Epithelial cell of proximal tubule (primary cell): ENCODE data around the gene THRB. TPM values are rescaled to one million over a fixed set of nuclear protein-coding genes. Genes with fewer than 3 reads are reported as not detected.

Experiments used
- DNase-seq: peaks from one replicate; pipeline ENCODE4 v3.0.0-alpha.2; 2011; ENCODE audit warnings: low read depth
- H3K4me3 ChIP-seq: 2 replicates; pipeline ENCODE4 v1.5.1; 2011; ENCODE audit warnings: low read depth, mild to moderate bottlenecking, low read length
- CTCF ChIP-seq: conservative IDR thresholded peaks from 2 replicates; pipeline ENCODE4 v1.5.1; 2012; ENCODE audit warnings: low read depth, mild to moderate bottlenecking, low read length
- total RNA-seq: library from RNA; depleted of rRNA; stranded (reverse); fragments of >200 nt; gene quantifications from 2 replicates; pipeline ENCODE4 v1.2.3, GENCODE V29; 2015

Gene THRB
- total RNA-seq, 1 donor from 2014 or later: 2.1 TPM

GRCh38 chr3:24311881-24312280, 182.8 kb downstream of the THRB start:
- DNase-seq: no peak
- H3K4me3 ChIP-seq: no peak overlapping the region
- no peak for TF ChIP-seq CTCF

DNA sequence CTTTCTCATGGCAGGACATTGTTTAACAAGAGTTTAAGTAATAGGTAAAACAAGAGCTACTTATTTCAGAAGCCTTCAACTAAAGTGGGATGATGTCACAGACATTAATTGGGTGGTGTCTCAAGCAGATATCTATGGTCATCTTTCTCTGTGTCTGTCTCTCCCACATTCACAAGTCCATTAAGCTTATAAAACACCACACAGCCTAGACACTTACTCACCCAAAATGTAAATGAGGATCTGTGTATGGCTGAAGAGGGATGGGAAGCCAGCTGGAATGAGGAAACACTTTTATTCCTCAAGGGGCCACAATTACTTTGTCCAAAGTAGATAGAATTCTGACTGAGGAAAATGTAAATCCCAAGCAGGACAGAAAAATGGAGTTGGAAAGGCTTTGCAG, 183.8 kb downstream of the THRB start:
- TF ChIP-seq CTCF: no peak
- no peak overlapping the region for H3K4me3 ChIP-seq
- DNase-seq: no peak

DNA sequence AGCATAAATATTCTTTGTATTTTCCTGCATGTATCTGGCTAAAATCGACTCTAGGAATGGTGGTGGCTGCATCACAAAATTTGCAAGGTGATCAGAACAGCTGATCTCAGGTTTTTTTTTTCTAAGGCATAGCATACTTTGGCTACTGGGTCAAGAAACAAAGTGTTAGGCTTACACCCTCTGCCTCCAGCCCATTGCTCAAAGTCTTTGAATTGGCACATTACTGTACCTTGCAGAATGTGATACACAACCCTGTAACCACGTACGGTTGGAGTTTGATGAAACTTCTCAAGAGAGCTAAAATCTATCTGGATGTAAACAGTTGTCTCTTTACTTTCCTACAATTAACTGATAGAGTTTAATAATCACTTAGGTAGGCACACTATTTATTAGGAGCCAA, 188.1 kb downstream of the THRB start:
- H3K4me3 ChIP-seq: no peak overlapping the region
- no peak for TF ChIP-seq CTCF
- no peak for DNase-seq

- no peak overlapping the region for H3K4me3 ChIP-seq
- no peak for DNase-seq
- no peak for TF ChIP-seq CTCF
Observed at GRCh38 chr3:24305795-24306467, 188.7 kb downstream of the THRB start.

DNA sequence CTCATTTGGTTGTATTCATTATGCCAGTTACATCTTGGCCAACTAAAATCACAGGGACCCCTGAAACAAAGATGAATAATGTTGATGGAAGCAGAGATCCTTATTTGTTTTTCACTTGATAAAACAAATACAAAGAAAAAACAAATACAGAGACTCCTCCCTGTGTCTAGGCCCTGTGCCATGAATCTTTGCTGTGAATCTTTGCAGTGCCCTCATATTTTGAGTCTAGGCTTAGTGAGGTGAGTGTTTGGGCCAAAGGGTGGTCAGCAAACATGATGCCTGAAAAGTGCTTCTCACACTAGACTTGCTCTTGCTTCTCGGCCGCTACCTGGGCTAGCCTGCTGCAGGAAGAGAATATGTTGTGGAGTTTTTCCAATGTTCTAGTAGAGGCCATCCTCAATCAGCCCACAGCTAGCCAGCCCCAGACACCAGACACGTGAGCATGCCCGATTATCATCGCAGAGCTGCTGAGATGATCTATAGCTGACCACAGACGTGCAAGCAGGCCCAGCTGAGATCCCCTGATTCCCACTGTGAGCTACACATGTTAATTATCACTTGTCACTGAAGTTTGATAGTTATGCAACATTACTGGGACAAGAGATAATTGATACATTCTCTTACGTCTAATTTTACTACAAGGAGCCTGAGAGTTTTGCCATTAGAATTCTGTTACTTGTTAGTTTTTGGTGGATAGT, 191.4 kb downstream of the THRB start:
- TF ChIP-seq CTCF: no peak
- H3K4me3 ChIP-seq: no peak overlapping the region
- DNase-seq: no peak

GRCh38 chr3:24302396-24302795, 192.3 kb downstream of the THRB start:
- TF ChIP-seq CTCF: no peak
- DNase-seq: peak; percentile 83
- no peak overlapping the region for H3K4me3 ChIP-seq

DNA sequence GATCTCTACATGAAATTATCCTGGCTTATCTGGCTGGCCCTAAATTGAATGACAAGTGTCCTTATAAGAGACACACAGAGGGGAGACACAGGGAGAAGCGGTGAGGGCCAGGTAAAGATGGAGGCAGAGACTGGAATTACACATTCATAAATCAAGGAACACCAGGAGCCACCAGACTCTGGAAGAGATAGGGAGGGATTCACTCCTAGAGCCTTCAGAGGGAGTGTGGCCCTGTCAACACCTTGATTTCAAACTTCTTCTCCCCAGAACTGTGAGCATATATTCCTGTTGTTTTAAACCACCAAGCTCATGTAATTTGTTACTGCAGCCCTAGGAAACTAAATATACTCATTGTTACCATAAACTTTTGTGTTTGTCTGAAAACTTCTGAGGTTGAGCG, 193.7 kb downstream of the THRB start:
- TF ChIP-seq CTCF: no peak
- DNase-seq: no peak
- H3K4me3 ChIP-seq: no peak overlapping the region
